Endometrium (tissue), 2 donors: ENCODE measurements around the gene OTOA.
"Not testable (repeated sequence)": the region's sequence is repeated elsewhere in the genome, so short reads cannot be mapped to it uniquely, and the experiment has no call there.

ENCODE experiments used
- FAIRE-seq: peaks from 2 replicates; lab custom pipeline; 2012; peaks lifted over from hg19 to GRCh38; lab: Jason Lieb, UNC
- donor health status: control.
- donor health status: control.

Gene OTOA

DNA sequence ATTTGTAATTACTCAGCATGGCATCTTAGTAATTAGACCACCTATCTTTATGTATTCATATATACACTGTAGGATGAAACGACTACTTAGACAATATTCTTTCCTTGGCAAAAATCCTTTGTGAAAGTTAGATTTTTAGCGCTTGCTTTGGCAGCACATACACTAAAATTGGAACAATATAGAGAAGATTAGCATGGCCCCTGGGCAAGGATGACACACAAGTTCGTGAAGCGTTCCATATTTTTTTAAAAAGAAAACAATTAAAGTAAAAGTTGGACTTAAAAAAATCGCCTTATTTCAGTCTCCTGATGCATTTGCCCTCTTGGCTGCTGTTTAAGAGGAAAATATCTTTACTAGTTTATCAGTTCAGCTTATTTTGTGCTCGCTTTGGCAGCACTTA is 21.9 kb upstream of the OTOA start:
- FAIRE-seq = no peak

DNA sequence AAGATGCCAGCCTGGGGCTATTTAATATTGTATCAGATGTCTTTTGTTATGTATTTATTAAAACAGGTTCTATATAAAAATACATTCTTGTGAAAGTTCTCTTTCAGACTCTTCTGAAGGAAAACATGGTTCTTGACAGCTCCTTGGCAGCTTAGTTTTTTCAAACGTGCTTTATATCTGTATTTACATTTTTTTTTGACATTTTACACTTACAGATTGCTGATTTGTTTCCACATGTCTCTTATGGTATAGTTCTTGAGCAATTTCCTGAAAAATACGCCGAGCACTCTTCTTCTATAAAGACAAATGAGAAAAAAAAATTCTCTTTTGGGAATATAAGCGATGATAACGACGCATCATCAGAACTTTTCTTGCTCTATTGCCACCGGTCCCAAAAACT is 20.9 kb upstream of the OTOA start:
- no peak for FAIRE-seq

DNA sequence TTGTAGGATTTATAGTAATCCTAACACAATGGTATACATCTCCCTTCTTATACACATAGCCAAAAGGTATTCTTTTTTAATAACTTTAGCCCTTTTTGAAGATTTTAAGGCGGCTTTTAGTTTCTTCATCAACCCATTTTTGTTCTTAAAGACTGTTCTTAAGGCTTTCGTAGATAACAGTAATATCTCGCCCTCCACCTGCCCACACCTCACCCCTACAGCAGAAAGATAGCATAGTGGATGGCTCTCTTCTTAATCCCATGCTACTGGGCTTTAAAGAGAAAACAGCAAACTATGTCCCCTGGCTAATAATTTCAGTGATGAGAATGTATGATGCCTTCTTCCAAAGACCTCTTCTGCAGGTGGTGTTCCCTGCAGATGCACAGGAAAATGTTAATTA is 20.0 kb upstream of the OTOA start:
- FAIRE-seq = no peak

DNA sequence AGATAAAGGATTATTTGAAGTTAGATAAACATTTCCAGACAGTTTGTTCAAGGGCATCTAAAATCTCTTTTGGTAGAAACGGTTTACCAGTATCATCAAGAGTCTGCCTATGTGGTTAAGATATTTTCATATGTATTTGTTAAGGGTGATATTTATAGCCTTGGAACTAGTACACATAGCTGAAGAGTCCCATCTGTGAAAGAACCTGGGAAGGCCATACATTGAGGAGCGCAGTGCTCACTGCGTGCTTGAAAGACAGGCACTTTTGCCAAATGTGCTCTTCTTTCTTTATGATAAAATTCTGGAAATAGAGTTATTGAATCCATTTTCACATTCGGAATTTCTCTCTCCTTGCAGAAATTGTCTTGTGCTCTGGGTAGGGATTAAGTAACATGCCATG is 19.1 kb upstream of the OTOA start:
- no peak for FAIRE-seq

DNA sequence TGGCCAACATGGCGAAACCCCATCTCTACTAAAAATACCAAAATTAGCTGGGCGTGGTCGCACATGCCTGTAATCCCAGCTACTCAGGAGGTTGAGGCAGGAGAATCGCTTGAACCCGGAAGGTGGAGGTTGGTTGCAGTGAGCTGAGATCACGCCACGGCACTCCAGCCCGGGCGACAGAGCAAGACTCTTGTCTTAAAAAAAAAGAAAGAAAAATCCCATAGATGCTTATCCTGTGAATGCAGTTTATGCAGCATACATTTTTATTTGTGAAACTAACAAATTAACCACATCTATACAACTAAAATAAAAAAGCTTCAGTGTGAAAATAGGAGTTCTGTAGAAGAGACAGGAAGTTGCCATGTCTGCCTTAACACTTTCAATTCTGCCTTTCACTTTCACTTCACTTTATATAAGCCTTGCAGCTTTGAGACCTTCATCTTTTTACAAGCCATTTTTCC is 18.5 kb upstream of the OTOA start:
- no peak for FAIRE-seq

DNA sequence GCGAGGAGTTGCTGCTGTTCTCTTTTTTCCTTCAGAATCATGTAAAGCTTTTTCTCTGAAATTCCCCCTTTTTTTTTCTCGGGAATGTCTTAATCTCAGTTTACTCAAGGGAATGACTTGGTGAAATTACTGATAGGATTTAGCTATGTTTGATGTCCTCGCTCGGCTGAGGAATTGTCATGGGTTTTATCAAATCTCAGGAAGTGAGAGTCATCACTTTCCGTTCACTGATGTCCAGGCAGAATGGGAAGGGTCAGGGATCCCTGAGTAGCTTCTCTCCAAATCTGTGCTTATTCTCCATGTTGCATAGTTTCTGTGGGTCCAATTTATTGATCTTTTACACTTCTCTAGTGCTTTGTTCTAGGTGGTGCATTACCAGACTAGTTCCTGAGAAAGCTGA is 17.7 kb upstream of the OTOA start:
- no peak for FAIRE-seq

DNA sequence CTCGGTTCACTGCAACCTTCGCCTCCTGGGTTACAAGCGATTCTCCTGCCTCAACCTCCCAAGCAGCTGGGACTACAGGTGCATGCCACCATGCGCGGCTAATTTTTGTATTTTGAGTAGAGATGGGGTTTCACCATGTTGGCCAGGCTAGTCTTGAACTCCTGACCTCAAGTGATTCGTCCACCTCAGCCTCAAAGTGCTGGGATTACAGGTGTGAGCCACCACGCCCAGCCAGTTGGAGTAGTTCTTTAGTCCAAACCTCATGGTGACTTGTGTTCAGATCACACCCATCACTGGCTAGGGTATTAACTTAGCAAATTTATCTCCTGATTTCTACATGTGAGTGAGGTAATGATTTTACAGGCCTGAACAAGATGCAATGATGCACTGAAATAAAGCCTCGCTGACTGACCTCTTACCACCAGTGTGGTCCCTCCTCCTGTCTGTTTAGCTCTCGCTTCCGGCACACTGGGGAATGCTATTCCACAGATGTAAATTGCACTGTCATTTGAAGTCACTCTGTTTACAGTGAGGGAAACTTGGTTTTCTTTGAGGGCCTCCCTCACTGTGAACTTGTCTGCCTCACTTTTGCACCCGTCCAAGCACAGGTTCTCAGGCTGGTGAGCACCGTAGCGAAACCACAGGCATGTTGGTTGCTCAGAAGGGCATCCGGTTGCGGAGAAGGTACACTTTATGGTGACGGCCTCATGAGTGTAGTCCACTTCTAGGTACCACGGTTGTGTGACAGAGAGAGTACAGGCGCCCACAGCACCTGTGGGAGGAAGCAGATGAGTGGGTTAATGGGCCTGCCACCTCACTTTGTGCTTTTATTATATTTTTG is 16.8 kb upstream of the OTOA start:
- FAIRE-seq = no peak

DNA sequence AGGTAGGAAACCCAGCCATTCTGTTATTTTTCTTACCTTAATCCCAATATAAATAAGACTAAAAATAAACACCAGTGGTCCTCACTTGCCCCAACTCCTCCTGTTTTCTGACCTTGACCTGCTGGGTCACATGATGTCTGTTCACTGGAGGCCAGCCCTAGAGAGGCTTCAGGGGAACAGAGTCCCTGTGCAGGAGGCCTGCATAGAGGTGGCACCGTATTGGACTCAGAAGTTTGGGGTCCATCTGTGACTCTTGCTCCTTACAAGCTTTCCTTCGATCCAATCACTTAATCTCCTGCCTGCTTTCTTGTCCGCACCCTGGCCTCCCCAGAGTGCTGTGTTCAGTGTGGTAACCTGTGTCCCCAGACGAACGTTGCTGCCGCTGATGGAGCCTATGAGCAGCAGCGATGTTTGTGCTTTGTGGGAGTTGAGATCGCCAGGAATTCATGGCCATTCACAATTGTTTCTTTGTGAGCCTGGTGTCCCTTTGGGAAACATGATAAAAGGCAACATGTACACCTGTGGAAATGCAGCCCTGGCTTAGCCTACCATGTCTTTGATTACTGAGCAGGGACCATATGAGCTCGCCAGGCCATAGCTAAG is 16.1 kb upstream of the OTOA start:
- no peak for FAIRE-seq

DNA sequence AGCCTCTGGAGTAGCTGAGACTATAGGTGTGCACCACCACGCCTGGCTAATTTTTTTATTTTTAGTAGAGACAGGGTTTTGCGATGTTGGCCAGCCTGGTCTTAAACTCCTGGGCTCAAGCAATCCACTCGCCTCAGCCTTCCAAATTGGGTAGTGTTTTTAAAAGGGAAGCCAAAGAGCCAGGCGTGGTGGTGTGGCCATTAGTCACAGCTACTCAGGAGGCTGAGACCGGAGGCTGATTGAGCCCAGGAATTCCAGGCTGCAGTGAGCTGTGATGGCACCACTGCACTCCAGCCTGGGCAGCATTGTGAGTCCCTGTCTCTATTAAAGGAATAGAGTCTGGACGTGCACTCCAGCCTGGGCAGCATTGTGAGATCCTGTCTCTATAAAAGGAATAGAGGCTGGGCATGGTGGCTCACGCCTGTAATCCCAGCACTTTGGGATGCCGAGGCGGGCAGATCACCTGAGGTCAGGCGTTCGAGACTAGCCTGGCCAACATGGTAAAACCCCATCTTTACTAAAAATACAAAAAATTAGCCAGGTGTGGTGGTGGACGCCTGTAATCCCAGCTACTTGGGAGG is 13.9 kb upstream of the OTOA start:
- FAIRE-seq = not testable (repeated sequence)

DNA sequence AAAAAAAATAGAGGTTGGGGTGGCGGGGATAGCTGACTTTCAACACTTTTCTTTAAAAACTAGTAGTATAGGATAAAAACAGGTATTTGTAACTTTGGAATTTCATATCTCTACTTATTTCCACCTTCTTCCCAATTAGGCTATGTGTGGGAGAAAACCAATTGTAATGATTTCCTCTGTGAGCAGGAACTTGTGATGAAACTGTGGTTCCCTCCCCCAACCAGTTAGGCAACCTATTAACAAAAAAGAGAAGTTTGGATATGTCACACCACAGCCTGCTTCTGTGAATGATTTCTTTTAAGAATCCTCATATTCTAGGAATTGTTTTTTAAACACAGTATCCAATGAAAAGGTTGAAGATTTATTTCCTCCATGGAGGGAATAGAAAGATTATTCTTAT is 13.2 kb upstream of the OTOA start:
- FAIRE-seq = no peak

DNA sequence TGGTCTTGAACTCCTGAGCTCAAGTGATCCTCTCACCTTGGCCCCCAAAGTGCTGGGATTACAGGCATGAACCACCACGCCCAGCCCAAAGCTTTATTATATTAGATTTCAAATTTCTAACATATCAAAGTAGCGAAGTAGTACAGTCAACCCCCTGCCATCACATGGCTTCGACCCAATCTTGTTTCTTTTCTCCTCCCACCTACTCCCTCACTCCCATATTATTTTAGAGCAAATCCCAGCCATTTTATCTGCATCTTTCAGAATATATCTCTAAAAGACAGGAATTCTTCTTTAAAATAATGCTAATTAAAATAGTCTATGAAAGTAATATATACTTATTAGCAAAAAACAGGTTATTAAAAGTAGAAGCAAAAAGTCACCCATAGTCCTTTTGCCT is 12.3 kb upstream of the OTOA start:
- FAIRE-seq = no peak

DNA sequence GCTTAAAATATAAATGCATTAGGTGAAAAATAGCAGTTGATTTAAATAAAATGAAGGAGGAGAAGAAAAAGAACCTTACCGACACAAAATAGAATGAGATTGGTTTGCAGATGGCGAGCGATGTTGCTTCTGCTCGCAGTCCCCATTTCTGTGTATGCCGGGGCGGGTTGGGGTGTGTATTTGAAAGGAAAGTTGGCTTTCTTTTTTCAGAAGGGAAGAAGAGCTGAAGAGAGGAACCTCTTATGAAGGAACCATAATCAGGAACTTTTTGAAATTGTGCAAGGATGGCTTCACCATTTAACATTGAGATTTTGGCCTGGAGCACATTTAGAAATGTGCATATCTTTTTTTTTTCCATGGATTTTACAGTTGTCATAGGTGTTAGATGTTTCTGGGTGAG is 11.3 kb upstream of the OTOA start, which contains the start of gene IGSF6:
Gene IGSF6, minus strand, starts transcription at position 156 of the 400 bp plus-strand sequence. Its CDS starts 10 bp downstream, at position 146.
- no peak for FAIRE-seq

DNA sequence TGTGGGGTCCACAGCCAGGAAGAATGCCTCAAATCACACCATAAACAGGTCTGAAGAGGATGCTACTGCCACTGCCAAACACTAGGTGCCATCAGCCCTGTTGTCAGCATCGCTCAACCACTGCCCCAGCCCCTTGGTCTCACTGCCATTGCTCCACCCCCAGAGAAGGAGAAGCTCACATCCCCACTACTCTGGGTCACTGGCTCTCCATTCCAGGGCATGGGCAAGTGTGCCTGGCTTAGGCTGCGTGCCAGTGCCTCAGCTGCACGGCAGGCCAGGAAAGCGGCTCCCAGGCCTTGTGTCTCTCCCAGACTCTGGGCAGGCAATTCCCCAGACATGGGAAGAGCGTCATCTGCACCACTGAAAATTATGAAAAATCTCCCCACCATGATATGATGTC is 10.2 kb upstream of the OTOA start:
- FAIRE-seq = no peak

DNA sequence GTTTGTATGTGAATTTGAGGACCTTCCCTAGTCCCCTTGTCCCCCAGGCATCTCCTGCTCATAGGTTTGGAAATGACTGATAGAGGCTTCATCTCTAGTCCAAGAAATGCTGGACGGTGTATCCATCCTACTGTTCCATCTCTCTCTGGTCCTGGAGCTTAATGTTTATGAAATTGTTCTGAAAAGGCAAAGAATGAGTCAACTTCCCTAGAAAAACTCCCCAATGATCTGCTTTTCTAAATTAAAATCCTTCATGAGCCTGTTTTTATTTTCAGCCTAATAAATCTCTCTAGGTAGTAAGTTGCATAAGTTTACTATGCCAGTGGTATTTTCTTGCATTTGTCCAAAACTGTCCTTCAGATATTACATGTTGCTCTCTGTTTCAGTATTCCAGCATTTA is 9.3 kb upstream of the OTOA start:
- no peak for FAIRE-seq

DNA sequence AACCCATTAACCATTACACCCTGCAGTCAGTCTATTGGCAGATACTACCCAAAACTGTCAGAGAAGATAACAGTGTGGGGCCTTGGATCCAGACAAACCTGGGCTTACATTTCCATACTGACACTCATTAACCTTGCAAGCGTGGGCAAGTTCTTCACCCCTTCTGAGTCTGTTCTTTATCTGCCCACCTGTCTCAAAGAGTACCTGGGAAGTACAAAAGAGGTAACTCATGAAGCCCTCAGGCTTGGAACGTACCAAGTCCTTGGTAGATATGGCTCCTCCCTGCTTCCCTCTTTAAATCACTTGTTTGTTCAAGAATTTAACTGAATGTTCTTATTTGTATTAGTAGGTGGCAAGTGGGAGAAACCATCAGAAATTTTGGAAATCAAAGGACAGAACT is 8.9 kb upstream of the OTOA start:
- FAIRE-seq = no peak

DNA sequence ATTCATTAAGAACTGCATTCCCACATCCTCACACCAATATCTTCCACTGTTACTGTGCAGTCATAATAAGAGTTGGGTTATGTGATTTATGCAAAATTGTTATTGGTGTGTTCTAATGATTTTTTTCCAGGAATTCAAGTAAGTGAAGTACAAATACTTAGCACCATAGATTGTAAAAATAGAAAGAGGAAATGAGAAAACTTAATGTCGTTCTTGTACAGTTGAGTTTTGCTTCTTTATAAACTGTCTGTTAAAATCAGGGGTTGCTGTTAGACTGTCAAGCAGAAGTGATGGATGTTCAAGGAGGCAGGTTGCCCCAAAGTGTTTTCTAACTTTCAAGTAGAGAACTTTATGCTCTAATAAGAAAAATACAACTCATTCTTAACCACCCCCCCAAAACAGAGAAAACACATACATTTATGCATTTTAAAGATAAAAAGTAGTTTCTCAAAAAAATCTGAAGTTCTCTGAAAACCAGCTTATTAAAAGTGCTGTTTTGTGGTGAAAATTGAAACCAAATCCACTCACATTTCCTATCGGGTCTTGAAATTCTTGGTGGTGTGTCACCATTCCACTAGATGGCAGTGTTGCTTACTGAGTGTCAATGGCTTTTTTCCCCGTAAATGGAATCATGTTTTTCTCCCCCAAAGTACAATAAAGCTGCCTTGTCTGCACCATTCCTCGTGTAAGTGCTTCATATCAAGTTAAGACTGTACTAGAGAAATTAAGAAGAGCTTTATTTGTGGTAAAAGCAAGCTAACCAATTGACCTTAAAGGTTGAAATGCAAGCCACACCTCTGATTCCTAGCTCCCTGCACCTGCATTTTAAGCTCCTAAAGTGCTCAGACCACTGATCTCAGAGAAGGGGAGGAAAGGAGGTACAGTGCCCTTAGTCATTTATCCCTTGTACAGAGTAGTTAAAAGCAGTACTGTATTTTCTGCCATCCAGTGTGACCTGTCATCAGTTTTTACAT is 6.7 kb upstream of the OTOA start:
- FAIRE-seq = peak; percentile 35

DNA sequence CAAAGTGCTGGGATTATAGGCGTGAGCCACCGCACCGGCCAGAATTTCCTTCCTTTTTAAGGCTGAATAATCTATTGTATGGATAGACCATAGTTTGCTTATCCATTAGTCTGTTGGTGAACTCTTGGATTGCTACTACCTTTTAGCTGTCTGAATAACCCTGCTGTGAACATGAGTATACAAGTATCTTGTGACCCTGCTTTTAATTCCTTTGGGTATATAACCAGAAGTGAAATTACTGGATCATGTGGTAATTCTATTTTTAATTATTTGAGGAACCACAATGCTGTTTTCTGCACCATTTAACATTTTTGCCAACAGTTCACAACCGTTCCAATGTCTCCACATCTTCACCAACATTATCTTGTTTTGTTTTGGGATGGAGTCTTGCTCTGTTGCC is 4.6 kb upstream of the OTOA start:
- FAIRE-seq = no peak

DNA sequence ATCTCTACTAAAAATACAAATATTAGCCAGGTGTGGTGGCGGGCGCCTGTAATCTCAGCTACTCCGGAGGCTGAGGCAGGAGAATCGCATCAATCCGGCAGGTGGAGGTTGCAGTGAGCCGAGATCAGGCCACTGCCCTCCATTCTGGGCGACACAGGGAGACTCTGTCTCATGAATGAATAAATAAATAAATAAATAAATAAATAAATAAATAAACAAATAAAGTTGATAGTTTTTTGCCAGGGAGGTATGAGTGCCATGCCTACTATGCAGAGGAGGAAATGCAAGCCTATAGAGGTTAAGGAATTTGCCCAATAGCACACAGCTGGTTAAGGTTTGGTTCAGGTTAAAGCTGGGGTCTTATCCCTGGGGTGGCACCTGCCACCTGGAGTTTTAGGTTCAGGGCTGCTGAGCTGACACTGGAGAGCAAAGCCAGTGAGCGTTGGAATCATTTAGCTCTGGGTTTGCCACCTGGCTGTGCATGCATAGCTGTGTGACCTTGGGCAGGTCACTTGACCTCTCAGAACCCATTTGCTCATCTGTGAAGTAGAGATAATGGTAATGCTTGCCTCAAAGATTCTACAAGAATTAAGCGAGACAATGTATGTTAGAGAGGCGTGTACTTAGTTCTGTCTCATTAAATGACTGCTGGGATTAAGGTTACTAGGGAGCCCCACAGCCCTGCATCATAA is 1.2 kb downstream of the OTOA start:
- no peak for FAIRE-seq

DNA sequence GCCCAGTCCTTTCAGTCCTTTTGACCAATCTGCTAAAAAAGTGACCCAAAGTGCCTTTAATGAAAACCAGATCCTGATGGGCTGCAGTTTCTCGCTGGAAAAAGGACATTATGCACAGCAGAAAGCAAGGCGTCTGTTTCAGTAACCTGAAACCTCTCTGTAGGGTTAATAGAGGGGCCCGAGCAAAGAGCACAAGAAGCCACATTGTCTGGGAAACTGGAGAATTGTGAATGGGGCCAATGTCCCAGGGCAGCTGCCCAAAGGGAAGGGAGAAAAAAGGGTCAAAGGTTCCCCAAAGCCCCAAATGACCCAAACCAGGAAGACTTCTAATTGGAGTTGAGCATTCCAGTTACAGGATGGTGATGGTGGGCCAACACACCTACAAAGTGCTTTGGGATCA is 3.0 kb downstream of the OTOA start:
- FAIRE-seq = no peak

DNA sequence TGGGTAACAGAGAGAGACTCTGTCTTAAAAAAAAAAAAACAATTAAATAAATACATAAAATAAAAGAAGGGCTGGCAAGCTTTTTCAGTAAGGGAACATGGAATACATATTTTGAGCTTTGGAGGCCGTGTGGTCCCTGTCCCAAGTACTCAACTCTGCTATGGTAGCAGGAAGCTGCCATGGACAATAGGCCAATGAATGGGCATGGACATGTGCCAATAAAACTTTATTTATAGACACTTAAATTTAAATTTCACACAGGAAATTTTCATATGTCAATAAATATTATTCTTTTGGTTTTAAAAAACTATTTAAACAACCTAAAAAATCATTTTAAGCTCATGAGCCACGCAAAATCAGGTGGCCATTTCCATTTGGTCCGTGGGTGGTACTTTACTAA is 3.8 kb downstream of the OTOA start:
- FAIRE-seq = no peak

DNA sequence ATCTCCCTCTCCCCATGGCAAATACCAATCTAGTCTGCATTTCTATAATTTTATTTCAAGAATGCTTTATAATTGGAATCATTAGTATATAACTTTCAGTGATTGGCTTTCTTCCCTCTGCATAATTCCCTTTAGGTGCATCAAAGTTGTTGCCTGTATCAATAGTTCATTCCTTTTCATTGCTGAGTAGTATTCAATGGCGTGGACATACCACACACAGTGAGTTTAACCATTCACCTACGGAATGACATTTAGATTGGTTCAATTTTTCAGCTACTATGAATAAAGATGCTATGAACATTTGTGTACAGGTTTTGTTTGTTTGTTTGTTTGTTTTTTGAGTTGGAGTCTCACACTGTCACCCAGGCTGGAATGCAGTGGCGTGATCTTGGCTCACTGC is 9.7 kb downstream of the OTOA start:
- FAIRE-seq = no peak

DNA sequence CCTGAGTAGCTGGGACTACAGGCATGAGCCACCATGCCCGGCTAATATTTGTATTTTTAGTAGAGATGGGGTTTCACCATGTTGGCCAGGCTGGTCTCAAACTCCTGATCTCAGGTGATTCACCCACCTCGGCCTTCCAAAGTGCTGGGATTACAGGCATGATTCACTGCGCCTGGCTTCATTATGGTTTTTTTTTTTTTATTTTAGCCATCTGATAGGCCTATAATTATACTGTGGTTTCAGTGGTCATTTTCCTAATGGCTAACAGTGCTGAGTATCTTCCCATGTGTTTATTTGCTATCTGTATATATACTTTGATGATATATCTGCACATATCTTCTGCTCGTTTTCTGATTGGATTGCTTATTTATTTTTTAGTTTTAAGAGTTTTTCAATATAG is 10.7 kb downstream of the OTOA start:
- not testable (repeated sequence) for FAIRE-seq
